ENCODE data around the gene CLNK.

- TF ChIP-seq GATA2 (IDR thresholded peaks at IDR 0.05; ENCODE audit: low read depth, low read length) (no peak), GATA3 (IDR thresholded peaks at IDR 0.05; ENCODE audit: low read depth, low read length) (no peak)
These were observed 119.3 kb downstream of the CLNK start for GRCh38 chr4:10565166-10565780.

All from SH-SY5Y (cell line).